ENCODE data around the gene FNDC11. TPM values are rescaled to one million over a fixed set of nuclear protein-coding genes. Genes with fewer than 3 reads are reported as not detected.

The FNDC11 gene
- total and polyA plus RNA-seq, 8 donors, result 0.23 to 0.84 (median 0.67) TPM

GRCh38 chr20:63590218-63591146 is 36.5 kb downstream of the FNDC11 start:
- Histone ChIP-seq H3K27me3 (no peaks in the 10 kb centered on the region), H3K4me3 (no peak overlapping the region), H3K27ac (no peak overlapping the region), H3K9me3 (no peaks in the 10 kb centered on the region), H3K4me1 (no peaks in the 10 kb centered on the region), H3K36me3 (peaks cover 0 to 83% of the 10 kb centered on the region in 2 donors)
- ATAC-seq, result no peak
- intact Hi-C loops (cut with DNase I), result no loop called here
- no peak for TF ChIP-seq CTCF (IDR thresholded peaks at IDR 0.05)
- DNase-seq, result peak in 1 of 4 donors; percentile 63

GRCh38 chr20:63591147-63591533 is 37.2 kb downstream of the FNDC11 start:
- peaks cover 0 to 89% of the 10 kb centered on the region in 2 donors for H3K36me3 ChIP-seq
- no peaks in the 10 kb centered on the region for H3K27me3 ChIP-seq
- no peaks in the 10 kb centered on the region for H3K4me1 ChIP-seq
- intact Hi-C loops (cut with DNase I), result no loop called here
- H3K27ac ChIP-seq, result no peak overlapping the region
- H3K9me3 ChIP-seq, result no peaks in the 10 kb centered on the region
- no peak for DNase-seq
- ATAC-seq, result no peak
- TF ChIP-seq CTCF (IDR thresholded peaks at IDR 0.05), result no peak
- no peak overlapping the region for H3K4me3 ChIP-seq

GRCh38 chr20:63591786-63592355 is 37.9 kb downstream of the FNDC11 start:
- Histone ChIP-seq H3K36me3 (peaks cover 0 to 94% of the 10 kb centered on the region in 2 donors), H3K27me3 (no peaks in the 10 kb centered on the region), H3K4me3 (no peak overlapping the region), H3K9me3 (no peaks in the 10 kb centered on the region), H3K27ac (no peak overlapping the region), H3K4me1 (no peaks in the 10 kb centered on the region)
- ATAC-seq (no peak), DNase-seq (peak in 1 of 4 donors; percentile 50)
- no peak for TF ChIP-seq CTCF (IDR thresholded peaks at IDR 0.05)
- intact Hi-C loops (cut with DNase I), result no loop called here

GRCh38 chr20:63592661-63593060 is 38.7 kb downstream of the FNDC11 start:
- H3K4me1 ChIP-seq, result no peaks in the 10 kb centered on the region
- no peak for TF ChIP-seq CTCF (IDR thresholded peaks at IDR 0.05)
- H3K9me3 ChIP-seq, result no peaks in the 10 kb centered on the region
- DNase-seq, result peak in 1 of 4 donors; percentile 65
- peaks cover 0 to 96% of the 10 kb centered on the region in 2 donors for H3K36me3 ChIP-seq
- ATAC-seq, result no peak
- no peak overlapping the region for H3K27ac ChIP-seq
- intact Hi-C loops (cut with DNase I), result no loop called here
- H3K4me3 ChIP-seq, result no peak overlapping the region
- no peaks in the 10 kb centered on the region for H3K27me3 ChIP-seq

GRCh38 chr20:63594043-63594561 is 40.1 kb downstream of the FNDC11 start:
- Histone ChIP-seq H3K27me3 (no peaks in the 10 kb centered on the region), H3K4me3 (no peak overlapping the region), H3K36me3 (peaks cover 0 to 98% of the 10 kb centered on the region in 2 donors), H3K4me1 (no peaks in the 10 kb centered on the region), H3K27ac (no peak overlapping the region), H3K9me3 (no peaks in the 10 kb centered on the region)
- ATAC-seq (no peak), DNase-seq (peak in 1 of 4 donors; percentile 37)
- no peak for TF ChIP-seq CTCF (IDR thresholded peaks at IDR 0.05)
- intact Hi-C loops (cut with DNase I), result no loop called here
